Middle frontal gyrus (tissue), 1 donor: ENCODE measurements around the gene KPNB1.
"Not testable (repeated sequence)": the region's sequence is repeated elsewhere in the genome, so short reads cannot be mapped to it uniquely, and the experiment has no call there.

Experiments
- DNase-seq: peaks from one replicate; pipeline ENCODE4 v3.0.0-alpha.2; 2015; ENCODE audit warnings: low spot score; ENCODE audit errors: extremely low spot score

KPNB1 gene

GRCh38 chr17:47676510-47677165 lies 26.9 kb downstream of the KPNB1 start:
- no peak for DNase-seq

GRCh38 chr17:47678196-47678595 lies 28.5 kb downstream of the KPNB1 start:
- no peak for DNase-seq

- no peak for DNase-seq
These were observed 32.4 kb downstream of the KPNB1 start for GRCh38 chr17:47682138-47682537.

GRCh38 chr17:47682727-47683126 lies 33.0 kb downstream of the KPNB1 start:
- not testable (repeated sequence) for DNase-seq

GRCh38 chr17:47684025-47684424 lies 34.3 kb downstream of the KPNB1 start:
- no peak for DNase-seq

GRCh38 chr17:47684535-47685193 lies 34.9 kb downstream of the KPNB1 start:
- no peak for DNase-seq

GRCh38 chr17:47685556-47686275 lies 36.0 kb downstream of the KPNB1 start:
- DNase-seq, result no peak

- no peak for DNase-seq
These were observed 36.5 kb downstream of the KPNB1 start for GRCh38 chr17:47686276-47686635.

- no peak for DNase-seq
These were observed 37.1 kb downstream of the KPNB1 start for GRCh38 chr17:47686664-47687327.

- DNase-seq, result no peak
These were observed 37.6 kb downstream of the KPNB1 start for GRCh38 chr17:47687328-47687690.

- DNase-seq, result no peak
These were observed 38.0 kb downstream of the KPNB1 start for GRCh38 chr17:47687748-47688147.

GRCh38 chr17:47690121-47690520 lies 40.4 kb downstream of the KPNB1 start:
- DNase-seq, result no peak

GRCh38 chr17:47692137-47692894 lies 42.6 kb downstream of the KPNB1 start:
- no peak for DNase-seq

- no peak for DNase-seq
These were observed 43.4 kb downstream of the KPNB1 start for GRCh38 chr17:47692895-47693730.

GRCh38 chr17:47693731-47694580 lies 44.2 kb downstream of the KPNB1 start, which contains the start of gene TBKBP1:
Gene TBKBP1, plus strand, starts transcription at chr17:47694161. Its CDS starts 1,952 bp downstream, at chr17:47696113.
- DNase-seq, result no peak

- DNase-seq, result no peak
These were observed 45.1 kb downstream of the KPNB1 start for GRCh38 chr17:47694581-47695428.

- DNase-seq, result no peak
These were observed 46.0 kb downstream of the KPNB1 start for GRCh38 chr17:47695429-47696376.
